ENCODE results near the gene MYBPHL.
"Not testable (repeated sequence)": the region's sequence is repeated elsewhere in the genome, so short reads cannot be mapped to it uniquely, and the experiment has no call there.

The MYBPHL gene

DNA sequence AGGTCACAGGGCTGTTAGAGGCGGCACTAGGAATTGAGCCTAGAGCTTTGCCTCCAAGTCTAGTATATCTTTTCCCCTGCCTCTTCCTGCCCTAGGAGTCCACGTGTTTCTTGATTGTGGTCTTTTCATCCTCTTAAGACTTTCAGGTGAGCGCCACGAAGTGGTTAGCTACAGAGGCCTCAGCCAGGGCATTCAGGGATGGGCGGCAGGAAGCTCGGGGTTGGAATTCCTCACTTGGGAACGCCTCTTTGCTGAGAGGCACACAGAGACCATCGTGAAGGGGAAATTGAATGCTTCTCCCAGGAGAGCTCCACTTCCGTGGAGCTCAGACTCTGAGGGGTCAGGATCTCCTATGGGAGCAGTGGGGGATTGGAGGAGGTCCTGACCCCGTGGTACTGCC is 820 bp downstream of the MYBPHL start:
- not testable (repeated sequence) for DNase-seq (ENCODE audit: low read depth)

DNA sequence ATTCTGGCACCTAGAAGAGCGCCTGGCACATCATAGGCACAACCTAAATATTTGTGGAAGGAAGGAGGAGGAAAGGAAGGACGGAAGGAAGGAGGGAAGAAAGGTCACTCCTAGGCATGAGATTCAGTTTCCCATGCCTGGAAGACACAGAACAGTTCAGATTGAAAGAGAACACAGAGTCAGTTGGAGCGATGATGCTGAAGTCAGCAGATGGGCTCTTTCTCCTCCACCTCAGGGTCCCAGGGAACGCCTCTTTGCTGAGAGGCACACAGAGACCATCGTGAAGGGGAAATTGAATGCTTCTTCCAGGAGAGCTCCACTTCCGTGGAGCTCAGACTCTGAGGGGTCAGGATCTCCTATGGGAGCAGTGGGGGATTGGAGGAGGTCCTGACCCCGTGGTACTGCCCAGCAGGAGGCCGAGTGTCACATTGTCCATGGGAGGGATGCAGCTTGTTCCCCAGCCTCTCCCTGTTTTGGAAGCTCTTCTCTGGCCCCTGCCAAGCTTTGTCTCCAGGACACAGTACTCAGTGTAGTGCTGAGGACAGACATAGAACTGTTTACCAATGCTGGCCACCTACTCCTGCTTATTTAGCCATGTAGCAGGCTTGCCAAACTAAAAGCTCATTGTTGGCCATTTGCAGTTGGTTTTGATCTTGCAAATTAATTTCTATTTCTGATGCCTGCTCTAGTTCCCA is 2.4 kb downstream of the MYBPHL start:
- DNase-seq (ENCODE audit: low read depth) = no peak

DNA sequence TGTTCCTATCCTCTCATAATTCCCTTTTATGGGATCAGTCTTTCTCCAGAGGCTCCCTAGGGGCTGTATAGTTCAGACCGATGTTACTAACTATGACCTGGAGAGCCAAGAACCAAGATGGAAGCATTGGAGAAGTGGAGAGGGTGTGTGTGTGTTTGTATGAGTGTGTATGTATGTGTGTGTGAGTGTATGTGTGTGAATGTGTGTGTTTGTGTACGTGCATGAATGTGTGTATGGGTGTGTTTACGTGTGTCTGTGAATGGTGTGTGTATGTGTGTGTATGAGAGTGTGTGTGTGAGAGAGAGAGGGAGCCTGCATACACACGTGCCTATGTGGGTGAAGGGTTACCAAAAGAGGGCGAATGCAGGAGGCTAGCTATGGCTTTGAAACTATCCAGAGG is 4.9 kb downstream of the MYBPHL start:
- no peak for DNase-seq (ENCODE audit: low read depth)

DNA sequence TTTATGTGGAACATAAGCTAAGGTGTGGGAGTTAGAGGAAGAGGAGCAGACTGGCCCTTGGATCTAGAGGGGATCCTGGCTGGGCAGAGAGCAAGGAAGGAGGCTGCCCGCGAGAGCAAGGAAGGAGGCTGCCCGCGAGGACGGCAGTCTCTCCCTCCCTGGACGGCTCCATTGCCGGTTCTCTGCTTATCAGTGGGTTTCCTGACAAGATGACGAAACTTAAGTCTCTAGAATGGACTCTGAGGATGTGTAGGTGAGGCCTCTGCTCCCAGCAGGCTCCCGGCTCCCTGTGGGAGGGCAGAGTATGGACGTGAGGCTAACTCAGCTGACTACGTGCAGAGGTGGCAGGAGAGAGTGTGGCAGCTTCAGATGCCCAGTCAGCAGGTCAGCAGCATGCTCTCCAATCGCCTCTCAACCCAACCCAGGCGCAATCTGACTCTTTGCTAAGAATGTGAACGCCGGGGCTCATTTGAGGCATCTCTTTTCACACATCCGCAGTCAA is 6.1 kb downstream of the MYBPHL start:
- DNase-seq (ENCODE audit: low read depth) = no peak

DNA sequence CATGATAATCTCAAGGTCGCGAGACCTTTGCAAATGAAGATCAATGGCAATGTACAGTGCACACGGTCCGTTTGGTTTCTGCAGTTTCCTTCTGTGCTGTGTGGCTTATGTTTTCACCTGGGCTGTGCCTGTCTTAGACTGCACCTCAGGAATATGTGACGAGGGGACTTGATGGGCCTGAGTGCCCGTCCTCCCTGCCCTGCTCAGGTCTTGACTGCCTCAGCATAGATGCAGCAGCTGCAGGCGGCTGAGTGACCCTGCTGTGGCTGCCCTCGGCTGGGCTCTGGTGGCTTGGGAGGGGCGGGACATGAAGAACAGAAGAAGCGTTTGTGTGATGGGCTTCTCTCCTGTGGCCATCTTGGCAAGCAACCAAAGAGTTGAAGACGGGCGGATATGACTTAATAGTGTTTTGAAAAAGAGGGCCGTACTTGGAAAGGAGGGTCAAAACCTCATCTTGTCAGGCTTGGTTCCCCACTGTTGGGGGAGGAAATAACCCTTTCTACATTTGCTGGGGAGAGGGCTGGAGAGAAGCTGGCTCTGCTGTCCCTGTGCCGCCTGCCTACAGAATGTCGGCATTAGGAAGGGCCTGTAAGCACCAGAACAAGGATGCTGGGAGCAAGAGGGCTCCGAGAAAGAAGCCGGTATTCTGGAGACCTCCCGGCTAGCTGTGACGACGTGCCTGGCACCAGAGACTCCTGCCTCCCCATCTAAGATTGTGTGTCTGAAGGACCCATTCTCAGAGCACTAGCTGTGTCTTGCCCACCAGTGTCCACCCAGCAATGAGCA is 7.1 kb downstream of the MYBPHL start:
- no peak for DNase-seq (ENCODE audit: low read depth)

DNA sequence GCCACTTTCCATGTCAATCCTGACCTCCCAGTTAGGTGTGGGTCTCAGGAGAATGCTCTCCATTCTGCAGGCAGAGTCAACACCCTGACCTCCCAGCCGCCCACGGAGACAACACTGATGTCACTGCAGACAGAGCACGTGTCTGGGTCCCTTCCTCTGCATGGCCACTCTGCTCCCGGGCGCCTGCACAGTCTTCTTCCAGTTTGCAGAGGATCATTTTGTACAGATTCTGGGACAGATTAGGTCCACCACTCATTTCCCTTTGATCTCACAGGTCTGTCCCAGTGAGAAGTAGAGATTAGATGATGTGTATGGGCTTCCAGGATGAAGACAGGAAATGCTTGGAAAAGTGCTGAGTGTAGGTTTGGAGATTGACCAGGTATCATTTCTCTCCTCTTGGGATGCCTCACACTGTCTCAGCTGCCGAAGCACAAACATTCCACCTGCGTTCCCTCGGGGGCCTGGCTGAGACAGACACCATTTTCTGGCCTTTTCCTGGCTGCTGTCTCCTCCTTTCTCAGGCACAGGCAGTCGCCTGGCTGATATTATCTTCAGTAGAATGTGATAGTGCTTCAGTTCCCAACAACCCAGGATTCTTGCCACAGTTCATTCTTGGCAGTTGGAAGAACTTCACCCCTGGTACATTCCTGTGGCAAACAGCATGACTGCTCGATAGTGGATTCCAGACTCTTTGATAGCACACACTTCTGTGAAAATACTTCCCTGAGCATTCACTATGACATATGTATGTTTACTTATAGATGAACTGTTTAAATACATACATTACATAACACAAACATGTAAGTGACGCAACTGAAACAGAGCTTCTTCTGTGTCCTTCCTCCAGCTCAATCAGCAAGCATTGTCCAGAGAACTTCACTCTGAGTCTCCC is 7.9 kb downstream of the MYBPHL start:
- peak; percentile 41 for DNase-seq (ENCODE audit: low read depth)

DNA sequence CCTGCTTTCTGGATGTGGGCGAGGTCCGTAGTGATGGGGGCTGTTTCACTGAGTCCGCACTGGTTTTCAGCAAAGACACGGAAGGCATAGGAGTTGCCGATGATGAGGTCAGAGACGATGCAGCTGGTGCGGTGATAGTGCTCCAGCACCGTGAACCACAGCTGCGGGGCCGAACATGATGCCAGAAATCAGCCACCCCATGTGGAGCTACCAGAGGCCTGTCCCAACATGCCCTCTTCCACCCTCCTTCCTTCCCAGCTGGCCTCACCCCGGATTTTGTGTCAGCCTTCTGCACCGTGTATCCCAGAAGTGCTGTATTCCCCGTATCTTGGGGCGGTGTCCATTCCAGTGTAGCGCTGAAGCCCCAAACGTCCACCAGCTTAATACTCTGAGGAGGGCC is 10.0 kb downstream of the MYBPHL start:
- DNase-seq (ENCODE audit: low read depth) = no peak

DNA sequence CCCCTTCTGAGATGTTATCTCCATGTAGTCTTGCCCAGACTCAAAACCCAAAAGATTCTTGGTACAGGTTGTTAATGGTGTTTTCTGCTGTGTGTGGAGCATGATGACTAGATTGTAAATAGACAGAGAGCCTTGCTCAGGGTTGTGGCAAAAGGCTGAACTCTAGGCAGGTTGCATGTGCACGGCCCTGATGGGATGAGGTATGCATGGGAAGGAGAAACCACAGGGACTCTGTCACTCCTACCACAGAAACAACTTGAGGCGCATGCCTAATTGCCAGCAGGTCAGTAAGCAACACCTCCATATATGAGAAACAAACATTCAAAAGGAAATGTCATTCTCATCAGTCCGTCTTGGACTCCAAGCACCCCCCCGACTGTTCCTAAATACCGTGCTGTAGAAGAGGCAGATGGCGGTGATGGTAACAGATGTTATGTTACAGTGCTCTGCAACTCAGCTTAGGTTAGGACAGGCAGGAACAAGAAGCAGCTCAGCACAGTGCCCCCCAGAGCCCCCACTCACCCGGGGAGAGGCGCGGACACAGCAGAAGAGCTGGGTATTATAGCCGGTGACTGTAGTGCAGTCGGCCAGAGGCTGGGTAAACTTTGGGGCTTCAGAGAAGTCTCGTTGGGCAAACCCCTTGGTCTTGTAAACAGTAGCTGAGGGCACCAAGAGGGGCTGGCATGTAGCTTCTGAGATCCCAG is 10.9 kb downstream of the MYBPHL start:
- DNase-seq (ENCODE audit: low read depth) = no peak

DNA sequence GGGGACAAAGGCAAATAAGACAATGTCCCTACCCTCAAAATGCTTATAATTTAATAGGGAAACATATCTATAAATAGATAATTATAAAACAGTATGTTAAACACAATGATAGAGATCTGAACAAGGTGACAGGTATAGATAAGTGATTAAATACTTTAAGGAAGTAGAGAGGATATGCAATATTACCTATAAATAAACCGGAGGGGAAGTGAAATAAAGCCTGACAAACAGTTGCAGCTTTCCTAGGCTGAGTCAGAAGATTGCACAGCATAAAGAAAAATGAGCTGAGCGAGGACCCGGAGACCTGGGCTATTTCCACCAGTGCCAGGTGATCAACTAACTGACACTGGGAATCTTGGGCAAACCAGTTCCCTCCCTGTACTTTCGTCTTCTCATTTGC is 12.3 kb downstream of the MYBPHL start:
- DNase-seq (ENCODE audit: low read depth) = no peak

DNA sequence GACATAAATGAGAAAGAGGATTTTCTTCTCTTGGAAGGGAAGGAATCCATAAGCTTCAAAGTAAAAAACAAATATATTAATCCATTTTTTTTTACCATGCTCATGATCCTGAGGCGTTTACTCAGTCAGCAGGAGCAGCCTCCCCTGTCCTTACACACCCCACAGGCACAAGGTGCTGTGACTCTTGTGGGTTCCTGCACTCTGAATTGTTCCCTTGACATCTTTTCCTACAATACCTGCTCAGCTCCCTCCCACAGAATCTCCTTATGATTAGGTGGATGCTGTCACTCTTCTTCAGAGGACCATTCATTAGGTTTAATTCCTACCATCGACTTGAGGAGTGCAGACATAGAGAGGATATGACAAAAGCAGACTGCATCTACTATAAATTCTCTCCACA is 13.8 kb downstream of the MYBPHL start:
- DNase-seq (ENCODE audit: low read depth) = no peak

DNA sequence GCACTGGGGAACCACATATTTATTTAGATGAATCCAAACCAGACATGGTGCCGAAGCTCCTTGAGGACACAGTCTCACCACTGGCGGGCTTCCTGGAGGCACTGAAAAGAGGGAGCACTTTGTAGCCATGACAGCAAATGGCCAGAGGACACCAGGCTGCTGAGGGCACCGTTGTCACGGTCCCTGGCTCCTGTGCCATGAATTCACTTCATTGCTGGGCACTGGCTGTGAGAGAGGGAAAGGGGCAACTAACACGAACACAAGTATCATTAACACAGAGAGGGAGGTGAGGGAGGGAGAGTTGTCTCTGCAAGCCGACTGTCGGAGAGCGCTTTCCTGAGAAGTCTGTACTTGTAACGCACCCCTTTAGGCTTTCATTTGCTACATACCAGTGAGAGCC is 14.4 kb downstream of the MYBPHL start:
- DNase-seq (ENCODE audit: low read depth) = no peak

DNA sequence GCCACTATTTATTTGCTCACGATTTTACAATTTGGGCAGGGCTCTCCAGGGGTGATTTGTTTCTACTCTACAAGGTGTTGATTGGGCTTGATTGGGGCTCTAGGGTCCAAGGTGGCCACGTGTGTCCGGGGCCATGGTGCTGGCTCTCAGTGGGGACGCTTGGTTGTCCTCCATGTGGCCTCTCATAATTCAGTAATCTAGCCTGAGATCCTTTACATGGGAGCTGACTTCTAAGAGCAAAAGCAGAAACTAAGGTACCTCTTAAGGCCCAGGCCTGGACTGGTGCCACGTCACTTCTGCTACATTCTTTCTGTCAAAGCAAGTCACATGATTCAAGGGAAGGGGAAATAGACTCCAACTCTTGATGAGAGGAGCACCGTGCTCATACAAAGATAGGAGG is 15.8 kb downstream of the MYBPHL start:
- DNase-seq (ENCODE audit: low read depth) = no peak

DNA sequence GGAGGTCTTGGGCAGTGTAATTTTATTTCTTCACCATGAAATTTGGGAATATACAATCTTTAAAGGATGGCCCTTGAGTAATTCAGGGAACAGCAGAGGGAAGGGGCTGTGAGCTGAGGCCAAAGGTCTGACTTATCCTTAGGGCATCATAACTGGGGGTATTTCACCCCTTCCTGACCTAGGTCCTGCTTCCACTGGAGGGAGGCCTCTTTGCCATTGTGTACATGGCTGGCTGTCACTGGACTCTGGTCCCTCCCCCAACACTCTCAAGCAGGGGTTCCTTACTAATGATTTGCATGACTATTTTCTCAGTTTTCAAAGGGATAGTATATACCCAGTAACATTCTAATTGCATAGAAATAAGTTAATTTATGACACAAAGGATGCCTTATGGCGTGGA is 16.7 kb downstream of the MYBPHL start:
- no peak for DNase-seq (ENCODE audit: low read depth)

DNA sequence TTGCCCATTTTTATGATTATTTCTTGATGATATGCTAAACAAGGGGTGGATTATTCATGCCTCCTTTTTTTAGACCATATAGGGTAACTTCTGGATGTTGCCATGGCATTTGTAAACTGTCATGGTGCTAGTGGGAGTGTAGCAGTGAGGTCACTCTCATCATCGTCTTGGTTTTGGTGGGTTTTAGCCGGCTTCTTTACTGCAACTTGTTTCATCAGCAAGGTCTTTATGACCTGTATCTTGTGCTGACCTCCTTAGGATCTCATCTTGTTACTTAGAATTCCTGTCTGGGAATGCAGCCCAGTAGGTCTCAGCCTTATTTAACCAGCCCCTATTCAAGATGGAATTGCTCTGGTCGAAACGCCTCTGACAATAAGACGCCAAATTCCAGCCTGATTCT is 20.0 kb downstream of the MYBPHL start:
- DNase-seq (ENCODE audit: low read depth) = not testable (repeated sequence)

DNA sequence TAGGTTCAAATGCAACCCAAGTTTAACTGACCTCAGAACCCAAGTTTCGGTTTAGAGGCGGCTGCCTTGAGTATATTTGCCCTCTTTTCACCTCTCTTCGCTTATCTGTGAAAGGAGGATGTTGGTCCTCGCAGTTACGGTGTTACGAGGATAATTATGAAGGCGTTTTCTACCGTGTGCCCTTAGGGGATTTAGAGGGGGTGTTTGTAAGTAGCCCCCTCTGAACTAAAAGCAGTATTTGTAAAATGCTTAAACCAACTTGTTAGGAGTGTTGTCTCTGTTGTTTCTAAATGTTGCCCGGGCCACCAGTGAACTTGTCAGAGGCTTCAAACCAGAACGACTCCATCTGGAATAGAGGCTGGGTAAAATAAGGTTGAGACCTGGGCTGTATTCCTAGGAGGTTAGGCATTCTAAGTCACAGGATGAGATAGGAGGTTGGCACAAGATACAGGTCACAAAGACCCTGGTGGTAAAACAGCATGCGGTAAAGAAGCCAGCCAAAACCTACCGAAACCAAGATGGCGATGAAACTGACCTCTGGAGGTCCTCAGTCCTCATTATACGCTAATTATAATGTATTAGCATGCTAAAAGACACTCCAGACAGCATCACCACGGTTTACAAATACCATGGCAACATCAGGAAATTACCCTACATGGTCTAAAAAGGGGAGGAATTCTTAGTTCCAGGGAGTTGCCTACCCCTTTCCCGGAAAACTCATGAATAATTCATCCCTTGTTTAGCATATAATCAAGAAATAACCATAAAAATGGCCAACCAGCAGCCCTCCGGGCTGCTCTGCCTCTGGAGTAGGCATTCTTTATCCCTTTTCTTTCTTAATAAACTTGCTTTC is 22.8 kb downstream of the MYBPHL start:
- DNase-seq (ENCODE audit: low read depth) = no peak

DNA sequence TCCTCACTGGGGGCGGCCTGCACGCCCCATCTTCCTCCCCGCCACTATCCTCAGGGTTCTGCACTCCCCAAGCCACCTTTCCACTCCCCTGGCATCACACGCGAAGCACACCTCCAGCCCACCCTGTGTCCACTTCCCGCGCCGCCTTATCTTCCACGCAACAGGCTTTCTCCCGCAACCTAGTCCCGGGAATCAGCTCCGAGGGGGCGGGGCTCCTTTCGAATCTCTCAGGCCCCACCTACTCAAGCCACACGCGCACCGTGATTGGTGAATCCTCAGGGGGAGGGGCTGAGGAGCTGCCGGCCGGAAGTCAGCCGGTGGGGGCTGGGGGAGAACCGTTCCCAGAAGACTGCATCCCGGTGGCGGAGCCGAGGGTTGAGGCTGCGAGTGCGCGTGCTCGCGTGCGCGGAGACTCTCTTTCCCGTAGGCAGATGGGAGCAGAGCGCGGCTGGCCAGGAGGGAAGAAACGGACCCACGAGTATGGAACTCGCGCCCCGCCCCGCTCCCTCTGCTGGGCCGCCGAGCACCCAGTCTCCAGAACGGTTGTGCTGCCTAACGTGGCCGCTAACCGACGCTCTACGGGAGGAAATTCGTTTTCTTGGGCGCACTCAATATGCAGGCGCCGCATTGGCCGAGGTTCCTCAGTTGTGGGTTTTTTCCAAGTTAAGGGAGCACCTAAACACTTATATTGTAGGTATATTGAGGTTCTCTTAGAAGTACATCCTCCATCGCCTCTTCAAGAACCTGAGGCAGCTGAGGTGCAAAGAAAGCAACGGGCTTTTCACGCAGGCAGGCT is 23.7 kb downstream of the MYBPHL start, which contains the start of gene PSRC1:
Gene PSRC1, minus strand, starts transcription at position 194 of the 796 bp plus-strand sequence.
- peak; percentile 92 for DNase-seq (ENCODE audit: low read depth)

DNA sequence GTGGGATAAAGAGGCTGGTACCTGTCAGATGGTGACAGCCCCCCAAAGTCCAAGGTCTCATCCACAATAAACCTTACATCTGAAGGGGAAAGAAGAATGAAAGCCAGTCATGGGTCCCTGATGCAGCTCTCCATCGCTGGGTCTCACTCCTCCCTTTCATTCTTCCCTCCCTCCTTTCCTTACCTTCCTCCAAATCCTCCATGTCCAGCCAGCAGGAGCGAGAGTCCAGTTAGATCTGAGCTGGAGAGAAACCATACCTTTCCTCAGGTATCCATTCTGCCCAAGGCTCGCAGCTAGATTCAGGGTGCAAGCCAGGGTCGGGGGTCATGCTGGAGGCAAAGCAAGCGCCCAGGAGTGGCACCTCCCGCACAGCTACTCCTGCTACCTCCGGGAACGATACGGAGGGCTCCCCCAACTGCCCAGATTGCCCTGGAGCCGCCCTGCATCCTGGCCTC is 24.3 kb downstream of the MYBPHL start:
- DNase-seq (ENCODE audit: low read depth) = no peak

DNA sequence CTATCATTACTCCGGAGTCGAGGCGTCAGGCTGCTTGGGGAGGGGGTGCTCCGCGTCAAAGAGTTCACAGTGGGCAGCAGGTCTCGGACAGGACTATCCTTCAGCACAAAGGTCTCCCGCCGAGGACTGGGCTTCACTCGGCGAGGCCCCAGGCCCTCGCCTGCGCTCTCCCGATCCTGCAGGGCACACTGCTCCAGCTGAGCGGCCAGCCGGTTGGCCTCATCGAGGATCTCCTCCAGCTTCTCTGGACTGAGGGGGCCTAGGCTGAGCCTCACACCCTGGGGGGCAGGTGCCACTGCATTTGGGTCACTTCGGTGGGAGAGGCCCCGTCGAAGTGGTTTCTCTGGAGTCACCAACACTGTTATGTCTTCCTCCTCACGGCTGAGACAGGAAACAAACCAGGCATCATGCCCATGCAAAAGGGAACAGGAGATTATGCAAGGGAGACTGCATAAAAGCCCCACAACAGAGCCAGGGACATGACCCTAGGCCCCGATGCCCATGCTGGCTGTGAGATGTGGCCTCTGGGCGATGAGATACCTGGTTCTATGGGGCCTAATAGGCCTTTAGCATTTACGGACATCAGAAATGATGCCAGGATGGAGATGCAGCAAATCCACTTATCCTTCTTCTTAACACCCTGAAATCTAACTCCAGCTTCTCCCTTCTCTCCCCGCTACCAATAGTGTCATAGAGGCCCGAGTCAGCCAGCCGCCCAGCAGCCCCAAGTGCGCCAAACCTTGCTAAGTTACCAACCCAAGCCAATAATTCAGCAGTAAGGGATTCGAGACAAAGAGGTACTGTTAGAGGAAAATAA is 24.9 kb downstream of the MYBPHL start:
- no peak for DNase-seq (ENCODE audit: low read depth)

DNA sequence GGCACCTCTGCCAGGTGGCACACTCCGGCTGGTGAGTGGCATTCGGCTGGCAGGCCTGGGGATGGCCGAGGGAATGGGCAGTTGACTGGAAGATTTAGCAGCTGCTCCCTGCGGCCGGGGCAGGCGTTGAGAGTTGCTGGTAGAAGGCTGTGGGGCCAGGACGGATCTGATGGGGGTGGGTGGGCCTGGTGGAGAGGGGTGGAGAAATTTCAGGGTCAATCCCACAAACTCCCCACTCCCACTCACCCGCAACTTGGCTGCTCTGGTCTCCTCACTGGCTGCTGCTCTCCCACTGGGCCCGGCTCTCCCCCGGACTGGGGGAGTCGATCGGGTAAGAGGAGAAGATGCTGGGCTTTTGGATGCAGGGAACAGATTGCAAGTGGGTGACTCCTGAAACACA is 25.9 kb downstream of the MYBPHL start:
- DNase-seq (ENCODE audit: low read depth) = no peak
